HuH-7 (cell line): ENCODE data around the gene DUS2.
"Not testable (repeated sequence)": the region's sequence is repeated elsewhere in the genome, so short reads cannot be mapped to it uniquely, and the experiment has no call there.

ENCODE experiments used
- DNase-seq: peaks from one replicate; pipeline ENCODE4 v3.0.0; 2011; ENCODE audit warnings: low spot score

Gene DUS2

DNA sequence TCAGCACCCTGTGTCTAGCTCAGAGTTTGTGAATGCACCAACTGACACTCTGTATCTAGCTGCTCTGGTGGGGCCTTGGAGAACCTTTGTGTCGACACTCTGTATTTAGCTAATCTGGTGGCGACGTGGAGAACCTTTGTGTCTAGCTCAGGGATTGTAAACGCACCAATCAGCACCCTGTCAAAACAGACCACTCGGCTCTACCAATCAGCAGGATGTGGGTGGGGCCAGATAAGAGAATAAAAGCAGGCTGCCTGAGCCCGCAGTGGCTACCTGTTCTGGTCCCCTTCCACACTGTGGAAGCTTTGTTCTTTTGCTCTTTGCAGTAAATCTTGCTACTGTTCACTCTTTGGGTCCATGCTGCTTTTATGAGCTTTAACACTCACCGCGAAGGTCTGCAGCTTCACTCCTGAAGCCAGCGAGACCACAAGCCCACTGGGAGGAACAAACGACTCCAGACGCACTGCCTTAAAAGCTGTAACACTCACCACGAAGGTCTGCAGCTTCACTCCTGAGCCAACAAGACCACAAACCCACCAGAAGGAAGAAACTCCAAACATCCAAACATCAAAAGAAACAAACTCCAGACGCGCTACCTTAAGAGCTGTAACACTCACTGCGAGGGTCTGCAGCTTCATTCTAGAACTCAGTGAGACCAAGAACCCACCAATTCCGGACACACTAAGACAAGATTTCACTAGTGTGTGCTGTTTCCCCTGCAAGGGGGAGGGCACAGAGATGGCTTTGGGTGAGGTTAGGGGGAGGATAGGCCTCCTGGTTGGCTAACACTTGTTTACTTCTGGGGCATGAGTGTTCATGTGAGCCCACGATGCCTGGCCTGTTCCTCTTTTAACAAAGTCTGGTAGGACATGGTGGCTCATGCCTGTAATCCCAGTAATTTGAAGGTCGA is 24.1 kb upstream of the DUS2 start, which contains the start of gene DPEP2:
DPEP2 (minus strand) TSS at position 706 of the 910 bp plus-strand sequence. CDS start 6,272 bp downstream, outside the sequence.
- DNase-seq: not testable (repeated sequence)

DNA sequence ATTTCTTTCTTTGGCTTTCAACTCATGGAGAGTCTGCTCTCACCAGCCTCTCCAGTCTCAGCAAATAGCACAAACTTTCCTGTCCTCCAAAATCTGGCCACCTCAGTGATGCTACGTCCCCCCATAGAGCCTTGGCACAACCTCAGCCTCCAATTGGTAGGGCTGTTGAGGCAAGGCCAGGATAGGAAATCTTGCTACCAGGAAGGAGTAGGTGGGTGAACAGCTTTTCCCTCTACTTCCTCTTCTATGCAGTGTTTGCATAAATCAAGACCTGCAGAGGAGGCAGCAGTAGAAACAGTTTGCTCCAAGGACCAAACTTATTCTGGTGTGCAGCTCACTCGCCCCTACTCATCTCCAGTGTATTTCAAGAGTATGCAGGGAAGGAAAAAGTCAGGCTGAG is 23.1 kb upstream of the DUS2 start:
- DNase-seq: no peak

DNA sequence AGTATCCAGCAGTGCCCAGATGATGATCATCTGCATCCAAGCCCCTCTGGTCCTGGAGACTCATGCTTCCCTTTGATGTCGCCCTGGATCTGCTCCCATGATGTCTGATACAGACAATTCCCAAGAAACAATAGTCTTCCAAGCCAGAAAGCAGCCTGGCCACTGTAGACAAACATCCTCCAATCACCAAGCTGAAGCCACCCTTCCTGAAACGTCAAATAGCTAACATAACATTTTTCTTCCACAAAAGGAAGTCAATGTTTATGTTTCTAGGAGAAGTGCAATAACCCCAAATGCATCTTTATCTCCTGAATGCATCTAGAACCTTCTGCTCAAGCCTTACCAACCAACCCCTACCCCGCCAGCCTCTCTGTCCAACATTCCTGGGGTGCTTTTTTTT is 22.6 kb upstream of the DUS2 start:
- DNase-seq: no peak

DNA sequence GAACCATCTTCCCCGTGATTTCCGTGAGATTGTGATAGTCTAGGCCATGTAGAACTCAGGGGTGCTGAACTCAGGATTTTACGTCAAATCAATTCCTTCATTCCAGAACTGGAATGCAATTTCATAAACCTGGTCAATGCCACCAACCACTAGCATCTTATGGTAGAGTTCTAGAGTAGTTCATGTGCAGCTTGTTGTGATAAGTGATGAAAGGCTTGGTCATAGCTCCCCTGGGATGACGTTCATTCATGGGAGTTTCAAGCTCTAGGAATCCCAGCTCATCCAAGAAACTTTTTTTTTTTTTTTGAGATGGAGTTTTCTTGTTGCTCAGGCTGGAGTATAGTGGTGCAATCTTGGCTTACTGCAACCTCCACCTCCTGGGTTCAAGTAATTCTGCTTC is 20.1 kb upstream of the DUS2 start:
- no peak for DNase-seq

DNA sequence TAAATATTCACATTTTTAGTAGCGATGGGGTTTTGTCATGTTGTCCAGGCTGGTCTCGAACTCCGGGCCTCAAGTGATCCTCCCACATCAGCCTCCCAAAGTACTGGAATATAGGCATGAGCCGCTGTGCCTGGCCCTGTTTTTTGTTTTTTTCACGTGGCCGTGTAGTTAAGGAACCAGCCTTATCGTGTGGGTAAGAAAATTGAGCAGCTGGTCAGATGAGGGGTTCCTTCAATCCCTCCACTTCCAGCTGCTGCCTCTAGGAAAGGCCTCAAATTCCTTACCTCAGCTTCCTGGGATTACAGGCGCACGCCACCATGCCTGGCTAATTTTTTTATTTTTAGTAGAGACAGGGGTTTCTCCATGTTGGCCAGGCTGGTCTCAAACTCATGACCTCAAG is 17.9 kb upstream of the DUS2 start:
- no peak for DNase-seq

DNA sequence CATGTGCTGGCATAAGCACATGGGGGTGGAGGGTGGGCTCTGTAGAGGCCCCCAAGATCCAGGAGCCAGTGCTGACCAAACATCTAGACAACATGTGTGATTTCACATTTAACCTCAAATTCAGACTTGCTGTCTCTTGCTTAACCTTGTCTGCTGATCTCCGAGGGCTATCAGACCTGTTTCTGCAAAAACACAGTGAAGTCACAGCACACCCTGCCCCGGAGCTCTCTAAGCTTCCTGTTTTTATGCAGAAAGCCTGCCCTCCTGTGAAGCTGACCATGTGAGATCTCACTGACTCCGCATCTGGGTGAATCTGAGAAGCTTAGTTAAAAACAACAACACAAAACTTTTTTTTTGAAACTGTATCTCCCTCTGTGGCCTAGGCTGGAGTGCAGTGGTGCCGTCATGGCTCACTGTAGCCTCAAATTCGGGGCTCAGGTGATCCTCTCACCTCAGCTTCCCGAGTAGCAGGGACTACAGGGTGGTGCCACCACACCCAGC is 17.2 kb upstream of the DUS2 start:
- DNase-seq: no peak

DNA sequence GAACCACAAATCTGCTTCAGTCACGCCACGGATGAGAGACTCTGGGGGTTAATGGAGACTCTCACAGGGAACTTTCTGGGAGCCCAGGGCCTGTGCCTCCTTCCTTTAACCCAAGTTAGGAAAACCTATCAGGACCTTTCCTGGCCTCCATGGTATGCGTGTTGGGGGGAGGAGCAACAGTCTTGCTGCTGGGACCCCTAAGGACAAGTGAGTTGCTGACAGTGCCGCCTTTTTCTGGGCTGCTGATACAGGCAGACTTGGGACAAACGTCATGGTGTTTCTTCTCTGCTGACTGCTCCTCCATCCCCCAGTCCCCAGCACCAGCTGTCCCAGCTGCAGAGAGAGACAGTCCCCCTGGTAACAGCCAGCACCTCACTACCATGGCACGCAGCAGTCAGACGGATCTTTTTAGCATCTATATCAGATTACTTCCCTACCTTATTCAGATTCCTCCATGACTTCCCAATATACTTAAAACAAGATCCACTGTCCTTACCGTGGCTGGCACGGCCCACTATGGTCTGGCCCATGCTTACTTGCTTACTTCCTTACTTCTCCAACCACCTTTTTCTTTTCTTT is 13.8 kb upstream of the DUS2 start:
- no peak for DNase-seq

DNA sequence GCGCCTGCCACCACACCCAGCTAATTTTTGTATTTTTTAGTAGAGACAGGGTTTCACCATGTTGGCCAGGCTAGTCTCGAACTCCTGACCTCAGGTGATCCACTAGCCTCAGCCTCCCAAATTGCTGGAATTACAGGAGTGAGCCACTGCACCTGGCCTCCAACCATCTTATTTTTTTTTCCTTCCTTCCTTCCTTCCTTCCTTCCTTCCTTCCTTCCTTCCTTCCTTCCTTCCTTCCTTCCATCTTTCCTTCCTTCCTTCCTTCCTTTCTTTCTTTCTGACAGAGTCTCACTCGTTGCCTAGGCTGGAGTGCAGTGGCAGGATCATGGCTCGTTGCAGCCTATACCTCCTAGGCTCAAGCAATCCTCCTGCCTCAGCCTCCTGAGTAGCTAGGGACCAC is 13.2 kb upstream of the DUS2 start:
- not testable (repeated sequence) for DNase-seq

DNA sequence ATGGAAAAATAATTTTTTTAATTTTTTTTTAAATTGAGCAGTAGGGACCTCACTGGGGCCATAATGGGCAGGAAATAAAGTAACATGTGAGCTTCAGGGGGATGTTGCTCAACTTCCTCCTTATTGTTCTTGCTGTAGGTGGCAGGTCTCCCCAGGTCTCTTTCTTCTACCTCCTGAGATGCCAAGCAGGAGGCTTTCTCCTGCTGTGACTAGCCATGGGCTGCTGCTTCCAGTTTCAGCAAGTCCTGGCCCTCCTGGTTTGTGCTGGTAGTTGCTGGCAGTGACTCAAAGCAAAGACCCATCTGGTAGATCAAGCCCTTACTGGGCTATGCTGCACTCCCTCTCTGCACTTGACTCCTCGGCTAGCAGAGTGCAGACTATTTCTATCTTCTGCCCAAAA is 9.6 kb upstream of the DUS2 start:
- no peak for DNase-seq

DNA sequence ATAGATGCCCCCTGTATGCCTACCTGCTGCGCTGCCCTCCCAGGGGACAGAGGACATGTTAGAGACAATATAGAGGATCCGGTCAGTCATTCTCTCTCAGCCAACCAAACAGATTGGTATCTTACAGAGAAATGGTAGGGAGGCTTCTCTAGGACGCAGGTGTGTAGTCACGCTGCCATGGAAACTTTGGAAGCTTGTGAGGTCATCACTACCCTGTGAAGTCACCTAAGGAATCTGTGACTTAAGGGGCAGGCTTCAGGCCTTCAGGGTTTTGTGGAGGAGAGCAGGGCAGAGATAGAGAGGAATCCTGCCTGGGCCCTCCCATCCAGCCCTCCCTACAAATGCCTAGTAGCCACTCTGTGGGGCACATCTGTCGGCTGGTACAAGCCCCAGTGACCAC is 7.4 kb upstream of the DUS2 start, which contains the start of gene DPEP2NB:
DPEP2NB (minus strand) TSS at position 231 of the 400 bp plus-strand sequence; CDS start at position 90, 141 bp downstream.
- DNase-seq: no peak

DNA sequence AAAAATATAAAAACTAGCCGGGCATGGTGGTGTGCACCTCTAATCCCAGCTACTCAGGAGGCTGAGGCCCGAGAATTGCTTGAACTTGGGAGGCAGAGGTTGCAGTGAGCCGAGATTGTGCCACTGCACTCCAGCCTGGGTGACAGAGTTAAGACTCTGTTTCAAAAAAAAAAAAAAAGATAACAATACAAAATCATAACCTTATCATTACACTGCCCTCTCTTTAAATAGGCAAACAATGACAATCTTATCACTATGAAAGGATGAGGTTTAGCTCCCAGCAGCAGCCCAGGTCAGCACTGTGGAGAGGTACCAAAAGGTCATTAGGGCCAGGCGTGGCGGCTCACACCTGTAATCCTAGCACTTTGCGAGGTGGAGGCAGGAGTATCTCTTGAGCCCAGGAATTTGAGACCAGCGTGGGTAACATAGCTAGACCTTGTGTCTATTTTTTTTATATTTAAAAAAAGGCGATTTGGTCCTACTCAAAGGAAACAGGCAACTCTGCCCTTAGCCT is 3.9 kb upstream of the DUS2 start:
- no peak for DNase-seq

DNA sequence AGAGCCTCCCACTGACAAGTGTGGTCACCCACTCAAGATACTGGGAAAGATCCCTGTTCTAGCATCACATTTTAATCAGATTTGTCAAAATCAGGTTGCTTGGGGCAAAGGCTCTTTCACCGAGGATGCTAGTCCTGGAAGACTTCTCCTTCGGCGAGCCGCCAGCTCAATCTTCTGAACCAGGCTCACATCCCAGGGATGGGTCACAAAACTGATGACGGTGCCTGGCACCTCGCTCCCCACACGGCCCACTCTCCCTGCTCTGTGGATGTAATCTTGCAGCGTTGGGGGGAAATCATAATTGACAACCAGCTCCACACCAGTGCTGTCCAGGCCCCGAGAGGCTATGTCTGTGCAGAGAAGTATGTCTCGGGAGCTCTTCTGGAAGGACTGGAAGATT is 1.6 kb upstream of the DUS2 start:
- DNase-seq: no peak

DNA sequence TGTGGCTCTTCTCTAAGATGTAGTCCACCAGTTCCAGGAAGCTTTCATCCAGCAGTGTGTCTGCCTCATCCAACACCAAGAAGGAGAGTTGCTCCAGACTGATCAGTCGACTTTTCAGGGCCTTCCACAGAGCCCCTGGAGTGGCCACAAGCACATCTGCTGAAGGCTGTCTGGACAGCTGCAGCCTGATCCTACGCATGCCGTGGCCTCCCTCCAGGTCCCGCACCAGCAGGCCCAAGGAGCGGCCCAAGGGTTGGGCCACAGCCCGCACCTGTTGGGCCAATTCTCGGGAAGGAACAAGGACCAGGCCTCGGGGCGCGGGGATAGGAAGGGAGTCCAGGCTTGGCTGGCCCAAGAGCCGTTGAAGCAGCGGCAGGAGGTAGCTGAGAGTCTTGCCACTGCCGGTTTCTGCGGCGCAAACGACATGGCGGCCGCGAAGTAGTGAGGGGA is 781 bp upstream of the DUS2 start:
- DNase-seq: no peak

DNA sequence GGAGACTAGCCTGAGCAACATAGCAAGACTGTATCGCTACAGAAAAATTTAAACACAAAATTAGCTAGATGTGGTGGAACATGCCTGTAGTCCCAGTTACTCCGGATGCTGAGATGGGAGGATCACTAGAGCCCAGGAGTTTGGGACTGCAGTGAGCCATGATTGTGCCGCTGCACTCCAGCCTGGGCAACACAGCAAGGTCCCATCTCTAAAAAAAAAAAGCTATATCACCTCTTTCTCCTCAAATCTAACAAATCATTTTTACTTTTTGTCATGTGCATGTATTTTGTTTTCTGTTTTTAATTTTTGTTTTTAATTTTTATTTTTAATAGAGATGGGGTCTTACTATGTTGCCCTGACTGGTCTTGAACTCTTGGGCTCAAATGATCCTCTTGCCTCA is 5.9 kb downstream of the DUS2 start:
- no peak for DNase-seq

DNA sequence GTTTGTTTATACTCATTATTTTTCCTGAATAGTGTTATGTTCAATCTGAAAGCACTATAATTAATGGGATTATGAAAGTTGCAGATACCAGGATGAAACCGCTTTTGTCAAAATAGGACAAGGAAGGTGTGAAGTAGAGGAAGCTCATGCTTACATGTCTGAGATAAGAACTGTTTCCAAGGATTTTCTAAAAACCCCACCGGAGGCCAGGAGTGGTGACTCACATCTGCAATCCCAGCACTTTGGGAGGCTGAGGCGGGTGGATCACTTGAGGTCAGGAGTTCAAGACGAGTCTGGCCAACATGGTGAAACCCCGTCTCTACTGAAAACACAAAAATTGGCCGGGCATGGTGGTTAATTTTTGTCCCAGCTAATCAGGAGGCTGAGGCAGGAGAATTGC is 7.0 kb downstream of the DUS2 start:
- DNase-seq: not testable (repeated sequence)

DNA sequence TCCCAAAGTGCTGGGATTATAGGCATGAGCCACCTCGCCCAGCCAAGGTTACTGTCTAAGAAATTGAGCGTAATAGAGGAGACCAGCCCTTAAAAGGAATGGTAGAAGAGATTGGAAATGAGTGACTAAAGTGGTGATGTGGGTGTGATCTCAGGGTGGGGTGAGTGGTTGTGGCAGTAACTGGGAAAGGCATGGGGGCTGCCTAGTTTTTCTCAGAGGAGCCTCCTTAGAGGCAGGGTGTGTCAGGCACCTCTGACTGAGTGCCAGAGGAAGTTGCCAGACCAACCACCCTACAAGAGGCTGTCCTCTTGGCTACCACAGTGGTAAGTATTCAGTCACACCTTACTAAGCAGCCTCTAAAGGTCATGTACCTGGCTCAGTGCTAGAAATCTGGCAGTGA is 8.9 kb downstream of the DUS2 start:
- DNase-seq: no peak

DNA sequence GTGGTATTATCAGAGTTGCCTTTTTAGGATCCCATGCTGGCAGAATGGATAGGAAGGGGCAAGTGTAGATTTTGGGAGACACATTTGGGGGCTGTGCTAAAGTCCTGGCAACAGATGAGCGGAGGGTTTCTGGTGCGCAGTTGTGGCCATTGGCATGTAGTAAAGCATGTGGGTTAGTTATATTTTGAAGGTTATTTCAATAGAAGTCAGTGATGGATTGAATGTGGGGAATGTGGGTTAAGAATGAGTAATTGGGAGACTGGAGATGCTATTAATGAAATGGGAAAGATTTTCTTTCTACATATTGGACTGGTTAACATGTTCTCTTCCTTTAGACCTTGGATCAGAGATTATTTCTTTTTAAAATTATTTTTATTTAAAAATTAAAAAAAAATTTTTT is 10.0 kb downstream of the DUS2 start:
- DNase-seq: no peak

DNA sequence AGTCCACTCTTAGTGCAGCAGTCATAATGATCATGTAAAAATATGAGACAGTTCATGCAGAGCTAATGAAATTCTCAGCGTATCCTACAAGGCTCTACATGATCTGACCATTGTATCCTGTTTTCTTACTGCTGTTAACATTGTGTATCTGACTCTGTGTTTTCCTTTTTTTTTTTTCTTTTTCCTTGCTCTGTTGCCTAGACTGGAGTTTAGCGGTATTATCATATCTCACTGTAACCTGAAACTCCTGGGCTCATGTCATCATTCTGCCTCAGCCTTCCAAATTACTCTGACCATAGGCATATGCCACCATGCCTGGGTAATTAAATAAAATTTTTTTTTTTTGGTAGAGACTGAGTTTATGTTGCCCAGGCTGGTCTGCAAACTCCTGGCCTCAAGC is 12.1 kb downstream of the DUS2 start:
- DNase-seq: no peak

DNA sequence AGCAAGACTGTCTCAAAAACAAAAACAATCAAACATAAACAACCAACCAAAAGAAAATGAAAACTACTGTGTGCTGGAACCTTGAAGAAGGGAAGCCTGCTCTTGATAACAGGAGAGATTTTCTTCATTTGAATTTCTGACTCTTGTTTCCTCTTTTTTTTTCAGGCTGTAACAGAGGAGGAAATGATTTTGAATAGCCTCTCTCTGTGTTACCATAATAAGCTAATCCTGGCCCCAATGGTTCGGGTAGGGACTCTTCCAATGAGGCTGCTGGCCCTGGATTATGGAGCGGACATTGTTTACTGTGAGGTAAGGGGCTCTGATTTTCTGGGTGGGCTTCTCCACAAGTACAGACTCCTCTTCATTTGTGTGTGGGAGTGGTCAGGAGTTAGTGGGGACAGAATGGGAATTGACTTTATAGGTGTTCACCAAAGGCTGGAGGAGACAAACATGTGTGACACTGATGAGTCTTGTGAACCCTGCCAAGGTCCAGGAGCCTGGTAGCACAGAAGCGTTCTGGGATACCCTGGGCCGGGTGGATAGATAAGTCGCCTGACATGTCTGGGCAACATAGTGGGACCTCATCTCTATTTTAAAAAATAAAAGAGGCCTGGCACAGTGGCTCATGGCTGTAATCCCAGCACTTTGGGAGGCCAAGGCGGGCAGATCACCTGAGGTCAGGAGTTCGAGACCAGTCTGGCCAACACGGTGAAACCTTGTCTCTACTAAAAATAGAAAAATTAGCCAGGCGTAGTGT is 14.9 kb downstream of the DUS2 start:
- no peak for DNase-seq

DNA sequence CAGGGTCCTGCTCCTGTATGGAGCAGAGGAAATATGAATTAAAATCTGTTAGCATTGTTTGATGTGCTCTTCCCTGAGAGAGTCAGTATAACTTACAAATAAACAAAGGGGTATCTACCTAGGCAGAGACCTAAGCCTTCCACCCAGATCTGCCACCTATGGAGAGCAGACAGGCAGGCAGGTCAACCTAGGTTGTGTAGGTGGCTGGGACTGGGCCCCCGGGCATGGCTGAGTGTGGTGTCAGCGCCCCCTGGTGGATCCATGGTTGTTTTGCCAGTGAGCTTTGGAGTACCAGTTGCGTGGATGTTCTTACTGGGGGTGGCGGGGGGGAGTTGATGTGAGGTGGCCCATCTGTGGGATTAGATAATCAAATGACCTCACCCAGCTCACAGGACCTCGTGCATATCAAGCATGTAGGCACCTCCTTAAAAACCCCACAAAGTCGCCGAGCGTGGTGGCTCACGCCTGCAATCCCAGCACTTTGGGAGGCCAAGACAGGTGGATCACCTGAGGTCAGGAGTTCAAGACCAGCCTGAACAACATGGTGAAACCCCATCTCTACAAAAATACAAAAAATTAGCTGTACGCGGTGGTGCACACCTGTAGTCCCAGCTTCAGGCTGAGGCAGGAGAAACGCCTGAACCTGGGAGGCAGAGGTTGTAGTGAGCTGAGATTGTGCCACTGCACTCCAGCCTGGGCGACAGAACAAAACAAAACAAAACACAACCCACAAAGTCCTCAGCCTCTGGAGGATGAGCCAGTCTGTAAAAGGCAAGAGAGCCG is 17.6 kb downstream of the DUS2 start:
- peak; percentile 91 for DNase-seq

DNA sequence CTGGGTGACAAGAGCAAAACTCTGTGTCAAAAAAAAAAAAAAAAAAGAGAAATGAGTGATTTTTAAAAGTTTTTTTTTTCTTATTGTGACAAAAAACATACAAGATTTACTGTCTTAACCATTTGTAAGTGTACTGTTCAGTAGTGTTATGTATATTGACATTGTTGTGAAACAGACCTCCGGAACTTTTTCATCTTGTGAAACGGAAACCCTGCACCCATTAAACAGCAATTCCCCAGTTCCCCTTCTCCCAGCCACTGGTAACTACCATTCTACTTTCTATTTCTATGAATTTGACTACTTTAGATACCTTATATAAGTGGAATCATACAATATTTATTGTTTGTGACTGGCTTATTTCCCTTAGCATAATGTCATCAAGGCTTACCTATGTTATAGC is 18.7 kb downstream of the DUS2 start:
- DNase-seq: no peak
